Vagina (tissue), 2 donors: ENCODE results near the gene PRPF6.

Source experiments
- POLR2A ChIP-seq, 2 donors: fragments of 450-650 bp; IDR thresholded peaks; one replicate each; pipeline ENCODE4 v1.6.1; 2017; ENCODE audit warnings: antibody characterized with exemption in 2 of 2, mild to moderate bottlenecking in 2 of 2, moderate library complexity in 2 of 2
- POLR2AphosphoS5 ChIP-seq, 2 donors: sonication (generic); formaldehyde crosslinking; IDR thresholded peaks; one replicate each; pipeline ENCODE4 v1.9.0; 2017; ENCODE audit warnings: antibody characterized with exemption in 2 of 2, mild to moderate bottlenecking in 2 of 2, low read depth in 1 of 2; ENCODE audit not compliant: insufficient read depth in 1 of 2
- TF ChIP-seq, protein P1 (sequence below), 3 experiments: fragments of 450-650 bp in 2 of 3; fragments of 200-600 bp in 1 of 3; sonication (generic) in 1 of 3; IDR thresholded peaks; one replicate each; pipeline ENCODE4 v1.5.1; 2017 to 2019; ENCODE audit warnings: antibody characterized with exemption in 3 of 3, mild to moderate bottlenecking in 2 of 3, moderate library complexity in 2 of 3

GRCh38 chr20:64038224-64038564, 57.3 kb downstream of the PRPF6 start:
- TF ChIP-seq, protein P1, sequence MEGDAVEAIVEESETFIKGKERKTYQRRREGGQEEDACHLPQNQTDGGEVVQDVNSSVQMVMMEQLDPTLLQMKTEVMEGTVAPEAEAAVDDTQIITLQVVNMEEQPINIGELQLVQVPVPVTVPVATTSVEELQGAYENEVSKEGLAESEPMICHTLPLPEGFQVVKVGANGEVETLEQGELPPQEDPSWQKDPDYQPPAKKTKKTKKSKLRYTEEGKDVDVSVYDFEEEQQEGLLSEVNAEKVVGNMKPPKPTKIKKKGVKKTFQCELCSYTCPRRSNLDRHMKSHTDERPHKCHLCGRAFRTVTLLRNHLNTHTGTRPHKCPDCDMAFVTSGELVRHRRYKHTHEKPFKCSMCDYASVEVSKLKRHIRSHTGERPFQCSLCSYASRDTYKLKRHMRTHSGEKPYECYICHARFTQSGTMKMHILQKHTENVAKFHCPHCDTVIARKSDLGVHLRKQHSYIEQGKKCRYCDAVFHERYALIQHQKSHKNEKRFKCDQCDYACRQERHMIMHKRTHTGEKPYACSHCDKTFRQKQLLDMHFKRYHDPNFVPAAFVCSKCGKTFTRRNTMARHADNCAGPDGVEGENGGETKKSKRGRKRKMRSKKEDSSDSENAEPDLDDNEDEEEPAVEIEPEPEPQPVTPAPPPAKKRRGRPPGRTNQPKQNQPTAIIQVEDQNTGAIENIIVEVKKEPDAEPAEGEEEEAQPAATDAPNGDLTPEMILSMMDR (IDR thresholded peaks at IDR 0.05): no peak
- TF ChIP-seq POLR2AphosphoS5 (IDR thresholded peaks at IDR 0.05; ENCODE audit: insufficient read depth in 1 of 2, low read depth in 1 of 2) (no peak), POLR2A (IDR thresholded peaks at IDR 0.05) (no peak)
